ENCODE data around the gene ATRN. TPM values are rescaled to one million over a fixed set of nuclear protein-coding genes. Genes with fewer than 3 reads are reported as not detected.

ATRN gene
- total and polyA plus RNA-seq, 2 experiments from 2014 or later: 2.2 to 18.3 TPM

GRCh38 chr20:3557237-3557785 lies 86.5 kb downstream of the ATRN start (continued):
- TF ChIP-seq ETS1 (IDR thresholded peaks at IDR 0.05): no peak

GRCh38 chr20:3559231-3559630 lies 88.4 kb downstream of the ATRN start:
- Histone ChIP-seq H3K4me3 (no peak overlapping the region), H3K36me3 (ENCODE audit: insufficient read depth) (no peaks in the 10 kb centered on the region), H3K79me2 (replicated peaks; ENCODE audit: insufficient read depth) (no peaks in the 10 kb centered on the region), H3K4me2 (no peak overlapping the region), H2AFZ (no peak overlapping the region), H4K20me1 (replicated peaks; ENCODE audit: insufficient read depth) (no peaks in the 10 kb centered on the region), H3K4me1 (ENCODE audit: insufficient read depth) (no peaks in the 10 kb centered on the region), H3F3A (replicated peaks; ENCODE audit: low read depth) (no peaks in the 10 kb centered on the region), H3K9me2 (ENCODE audit: insufficient read depth) (no peaks in the 10 kb centered on the region), H3K27ac (ENCODE audit: low read depth) (no peak overlapping the region), H3K27me3 (ENCODE audit: insufficient read depth) (no peaks in the 10 kb centered on the region)
- DNase-seq (ENCODE audit: low spot score): no peak
- Mint-ChIP-seq H3K27me3 (ENCODE audit: insufficient read depth, low read depth, poor library complexity) (no peaks in the 10 kb centered on the region), H3K4me3 (no peak overlapping the region), H3K4me1 (no peaks in the 10 kb centered on the region), H3K27ac (no peak overlapping the region), H3K36me3 (ENCODE audit: low read depth) (no peaks in the 10 kb centered on the region), H3K9me3 (no peaks in the 10 kb centered on the region)
- TF ChIP-seq EZH2phosphoT487 (IDR thresholded peaks at IDR 0.05; ENCODE audit: unreplicated experiment) (no peak), NANOG (IDR thresholded peaks at IDR 0.05; ENCODE audit: borderline replicate concordance) (no peak), CREB1 (CRISPR knock-in tag; IDR thresholded peaks at IDR 0.05; ENCODE audit: low read depth) (no peak), ZNF114 (CRISPR knock-in tag; IDR thresholded peaks at IDR 0.05) (no peak), REST (IDR thresholded peaks at IDR 0.05; ENCODE audit: unreplicated experiment) (no peak), POLR2AphosphoS5 (IDR thresholded peaks at IDR 0.05; ENCODE audit: low read depth) (no peak), ETS1 (IDR thresholded peaks at IDR 0.05) (no peak), ZNF331 (CRISPR knock-in tag; IDR thresholded peaks at IDR 0.05; ENCODE audit: low read depth) (no peak), STAT1 (IDR thresholded peaks at IDR 0.05; ENCODE audit: unreplicated experiment) (no peak), EZH2 (IDR thresholded peaks at IDR 0.05; ENCODE audit: low read depth, unreplicated experiment) (no peak), ZNF462 (CRISPR knock-in tag; IDR thresholded peaks at IDR 0.05) (no peak)
- no peak for ATAC-seq
